OCI-M2 (cell line): ENCODE measurements around the gene CLCN6.

ENCODE experiments used
- DNase-seq: peaks from one replicate; lab custom pipeline; 2025; ENCODE audit not compliant: unreplicated experiment; lab: John Stamatoyannopoulos, UW

CLCN6 gene

DNA sequence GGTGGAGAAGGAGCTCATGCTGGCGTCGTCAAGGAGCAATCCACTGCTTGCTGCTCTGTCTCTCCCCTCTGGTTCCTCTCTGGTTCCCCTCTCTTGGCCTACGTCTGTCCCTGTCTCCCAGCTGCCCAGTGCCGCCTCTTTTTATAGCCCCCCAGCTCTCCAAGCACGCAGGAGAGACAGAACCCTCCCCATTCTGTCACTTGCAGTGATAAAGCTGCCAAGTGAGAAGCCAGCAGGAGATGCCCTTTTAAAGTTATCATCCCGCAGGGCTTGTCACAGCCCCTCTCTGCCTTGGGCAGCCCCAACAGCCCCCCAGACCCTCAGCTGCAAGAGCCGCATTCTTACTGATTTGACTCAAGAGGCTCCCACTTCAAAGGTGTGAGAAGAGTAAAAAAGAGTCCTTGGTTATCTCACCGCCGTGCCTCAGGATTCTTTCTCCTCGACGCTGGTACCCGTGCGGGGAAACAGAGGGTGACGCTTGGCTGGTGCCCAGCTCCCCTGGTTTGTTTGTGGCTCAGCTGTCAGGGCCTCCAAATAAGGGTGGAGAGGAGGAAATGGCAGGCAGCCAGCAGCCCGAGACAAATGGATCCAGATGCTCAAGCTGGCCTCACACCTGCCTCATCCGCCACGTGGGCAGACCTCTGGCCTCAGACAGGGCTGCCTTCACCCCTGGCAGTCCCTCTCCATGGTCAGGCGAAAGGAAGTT, 41.8 kb downstream of the CLCN6 start, which contains the start of gene NPPA:
Gene NPPA, minus strand, starts transcription at position 117 of the 706 bp plus-strand sequence. Its CDS starts 99 bp downstream, at position 18.
- DNase-seq: no peak

DNA sequence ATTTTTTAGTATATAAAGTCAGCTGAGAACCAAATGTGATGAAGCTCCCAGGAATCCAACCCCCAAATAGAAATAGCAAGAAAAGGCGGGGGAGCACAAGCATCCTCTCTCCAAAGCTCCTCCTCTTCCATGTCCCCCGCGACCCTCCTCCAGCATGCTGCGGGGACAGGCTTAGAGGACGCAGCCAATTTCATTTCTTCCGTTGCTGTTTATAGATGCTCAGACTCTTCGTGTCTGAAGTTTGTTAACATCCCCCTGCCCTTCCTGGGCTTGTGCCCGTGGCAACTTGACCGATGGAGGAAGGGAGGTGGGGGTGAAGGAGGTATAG, 42.3 kb downstream of the CLCN6 start:
- no peak for DNase-seq

DNA sequence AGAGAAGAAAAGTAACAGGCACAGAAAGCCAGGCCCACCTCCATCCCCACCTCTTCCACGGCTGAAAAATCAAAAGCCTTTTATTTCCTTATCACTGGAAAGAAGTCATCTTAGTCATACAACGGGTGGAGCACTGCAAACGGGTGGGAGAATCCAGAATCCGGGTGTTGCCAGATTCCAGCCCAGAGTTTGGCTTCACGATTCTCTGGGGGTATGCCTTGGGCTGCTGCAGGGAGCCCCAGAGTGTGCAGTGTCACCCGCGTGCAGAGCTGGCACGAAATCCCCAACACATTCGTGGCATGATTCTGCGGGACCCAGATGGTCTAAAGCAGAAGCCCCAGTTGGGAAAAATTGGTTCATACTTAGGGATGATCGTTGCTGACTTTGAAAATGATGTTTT, 44.2 kb downstream of the CLCN6 start:
- no peak for DNase-seq

DNA sequence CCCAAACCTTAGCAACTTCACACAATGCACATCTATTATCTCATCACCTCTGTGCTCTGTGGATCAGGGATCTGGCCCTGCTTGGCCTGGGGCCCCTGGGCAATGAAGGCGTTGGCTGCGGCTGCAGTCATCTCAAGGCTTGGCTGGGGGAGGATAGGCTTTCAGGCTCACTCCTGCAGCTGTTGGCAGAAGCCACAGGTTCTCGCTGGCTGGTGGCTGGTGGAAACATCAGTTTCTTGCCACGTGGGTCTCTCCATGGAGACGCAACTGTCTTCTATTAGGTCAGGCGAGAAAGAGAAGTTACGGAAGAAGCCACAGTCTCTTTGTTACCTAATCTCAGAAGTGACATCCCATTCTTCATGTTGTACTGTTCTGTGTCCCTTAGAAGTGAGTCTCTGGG, 45.2 kb downstream of the CLCN6 start:
- DNase-seq: no peak

DNA sequence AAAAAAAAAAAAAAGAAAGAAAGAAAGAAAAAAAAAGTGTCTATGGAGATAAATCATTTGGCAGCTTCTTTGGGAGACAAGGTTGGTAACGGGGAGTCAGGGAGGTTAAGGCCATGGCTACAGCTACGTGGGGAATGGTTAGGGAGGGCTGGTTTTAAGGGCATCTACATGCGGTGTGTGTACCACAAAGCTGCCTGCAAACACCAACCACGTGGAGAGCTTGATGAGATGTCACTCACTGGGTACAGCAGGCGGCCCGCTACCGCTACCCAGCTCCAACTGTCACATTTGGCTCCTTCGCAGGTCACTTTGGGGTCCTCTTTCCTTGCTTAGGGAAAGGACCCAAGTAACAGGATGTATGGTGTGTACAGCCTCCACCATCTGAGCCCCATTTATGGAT, 48.5 kb downstream of the CLCN6 start:
- no peak for DNase-seq

DNA sequence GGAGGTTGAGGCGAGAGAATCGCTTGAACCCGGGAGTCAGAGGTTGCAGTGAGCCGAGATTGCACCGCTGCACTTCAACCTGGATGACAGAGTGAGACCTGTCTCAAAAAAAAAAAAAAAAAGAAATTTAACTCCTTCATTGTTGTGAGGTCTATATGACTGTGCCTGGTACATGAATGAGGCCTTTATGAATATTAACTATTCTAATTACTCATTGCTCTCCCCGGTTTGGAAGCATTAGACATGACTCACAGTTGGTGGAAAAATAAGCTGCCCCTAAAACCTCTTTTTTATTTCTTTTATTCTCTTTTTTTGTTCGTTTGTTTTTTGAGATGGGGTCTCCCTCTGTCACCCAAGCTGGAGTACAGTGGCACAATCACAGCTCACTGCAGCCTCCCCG, 49.4 kb downstream of the CLCN6 start:
- DNase-seq: no peak

DNA sequence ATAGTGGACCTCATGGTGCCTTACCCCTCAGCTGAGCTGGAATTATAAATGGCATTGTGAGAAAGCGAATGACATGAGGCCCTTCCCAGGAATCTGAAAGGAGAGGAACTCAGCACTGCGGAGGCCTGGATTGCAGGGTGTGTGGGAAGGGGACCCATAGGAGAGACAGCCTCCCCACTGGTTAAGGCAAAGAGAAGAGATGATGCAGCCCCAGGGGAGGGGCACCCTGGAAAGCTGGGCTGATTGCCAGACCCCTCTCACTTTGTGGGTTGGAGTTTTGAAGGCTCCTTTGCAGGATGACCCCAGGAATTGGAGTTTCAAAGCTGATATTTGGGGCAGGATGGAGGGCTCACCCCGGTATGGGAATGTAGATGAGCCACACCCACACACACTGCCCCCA, 50.7 kb downstream of the CLCN6 start:
- DNase-seq: no peak

DNA sequence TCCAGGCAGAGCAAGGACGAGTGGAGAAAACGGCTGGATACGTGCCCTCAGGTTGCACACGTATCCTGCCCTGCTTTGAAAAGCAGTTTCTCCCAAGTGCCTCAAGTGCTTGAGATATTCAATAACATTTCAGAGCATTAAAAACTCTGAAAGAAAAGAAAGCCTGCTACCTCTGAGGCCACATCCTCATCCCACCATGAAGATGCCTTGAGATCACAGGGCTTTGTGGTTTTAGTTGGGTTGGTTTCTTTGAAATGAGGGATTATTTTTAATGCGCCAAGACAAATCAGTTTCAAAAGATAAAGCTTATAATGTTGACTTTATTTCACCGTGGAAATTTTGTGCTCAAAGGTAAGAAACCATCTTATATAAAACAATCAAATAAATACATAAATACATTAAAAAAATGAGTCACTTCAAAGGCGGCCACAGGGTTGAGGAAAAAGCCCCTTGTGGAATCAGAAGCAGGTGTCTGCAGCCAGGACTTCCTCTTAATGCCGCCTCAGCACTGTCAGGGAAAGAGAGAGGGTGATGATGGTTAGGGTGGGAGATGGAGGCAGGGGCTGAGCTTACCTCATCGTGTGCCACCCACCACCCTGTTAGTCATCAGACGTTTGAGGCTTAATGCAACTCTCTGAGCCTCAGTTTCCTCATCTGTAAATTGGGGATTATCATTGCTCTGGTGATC, 51.3 kb downstream of the CLCN6 start:
- DNase-seq: no peak

DNA sequence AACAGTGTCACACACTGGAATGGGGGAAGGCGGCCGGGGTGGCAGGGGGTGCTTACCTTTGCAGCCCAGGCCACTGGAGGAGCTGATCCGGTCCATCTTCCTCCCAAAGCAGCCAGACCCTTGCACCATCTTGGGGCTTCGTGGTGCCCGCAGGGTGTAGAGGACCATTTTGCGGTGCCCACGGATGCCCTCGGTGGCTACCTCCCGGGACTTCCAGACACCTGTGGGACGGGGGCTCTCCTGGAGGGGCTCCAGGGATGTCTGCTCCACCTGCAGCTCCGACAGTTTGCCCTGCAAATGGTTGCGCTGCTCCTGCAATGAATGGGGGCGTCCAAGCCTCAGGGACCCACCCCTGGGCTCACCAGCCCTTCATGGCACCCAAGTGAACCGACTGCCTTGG, 52.2 kb downstream of the CLCN6 start:
- no peak for DNase-seq

DNA sequence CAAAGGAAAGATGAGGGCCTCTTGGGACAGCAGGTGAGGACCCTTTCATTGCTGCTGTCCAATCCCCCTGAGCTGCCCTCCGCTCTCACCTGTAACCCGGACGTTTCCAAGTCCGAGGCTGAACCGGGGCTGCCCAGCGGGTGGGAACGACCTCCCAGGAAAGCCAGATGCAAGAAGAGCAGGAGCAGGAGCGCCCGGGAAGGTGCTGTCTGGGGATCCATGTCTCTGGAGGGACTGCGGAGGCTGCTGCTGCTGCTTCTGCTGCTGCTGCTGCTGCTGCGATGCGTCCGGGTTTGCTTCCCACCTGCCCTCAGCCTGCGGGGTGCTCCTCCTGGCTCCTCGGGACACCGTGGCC, 52.6 kb downstream of the CLCN6 start, which contains the start of gene NPPB:
Gene NPPB, minus strand, starts transcription at position 333 of the 355 bp plus-strand sequence. Its CDS starts 112 bp downstream, at position 221.
- no peak for DNase-seq

DNA sequence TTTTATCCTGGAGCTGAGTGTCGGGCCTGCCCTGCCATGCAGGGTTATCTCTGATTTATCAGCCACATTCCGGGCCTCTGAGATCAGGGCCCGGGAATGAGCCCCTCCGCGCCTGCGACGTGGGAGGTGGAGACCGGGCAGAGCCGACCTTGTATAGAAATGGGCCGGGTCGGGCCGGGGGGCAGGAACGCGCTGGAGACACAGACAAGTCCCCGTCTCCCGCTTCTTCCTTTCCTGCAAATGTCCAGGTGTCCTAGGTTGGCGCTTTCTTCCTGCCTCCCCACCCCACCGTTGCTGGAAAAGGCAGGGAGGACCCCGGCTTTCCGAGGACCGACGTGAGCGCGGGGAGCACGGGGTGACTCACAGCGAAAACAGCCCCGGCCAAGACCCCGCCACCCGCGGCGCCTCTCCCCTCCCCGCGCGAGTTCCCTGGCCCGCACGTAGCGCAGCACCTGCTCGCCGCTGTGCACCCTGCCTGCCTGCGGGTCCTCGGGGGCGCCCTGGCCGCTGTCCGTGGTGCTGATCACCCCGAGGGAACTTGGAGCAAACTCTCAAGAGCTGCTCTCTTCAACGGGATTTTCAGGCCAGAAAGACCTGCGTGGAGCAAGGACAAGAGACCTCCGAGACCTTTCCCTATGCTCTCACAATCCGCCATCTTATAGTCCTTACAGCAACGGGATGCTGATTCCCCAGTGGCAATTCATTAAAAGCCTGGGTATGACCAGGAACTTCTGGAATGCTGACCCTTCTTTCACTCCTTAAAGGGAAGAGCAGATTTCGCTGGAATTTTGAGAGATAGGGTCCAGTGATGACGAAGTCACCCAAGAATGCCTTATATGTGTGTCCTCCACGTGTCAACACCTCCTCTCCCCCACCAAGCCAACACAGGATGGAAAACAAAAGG, 53.2 kb downstream of the CLCN6 start:
- DNase-seq: no peak

DNA sequence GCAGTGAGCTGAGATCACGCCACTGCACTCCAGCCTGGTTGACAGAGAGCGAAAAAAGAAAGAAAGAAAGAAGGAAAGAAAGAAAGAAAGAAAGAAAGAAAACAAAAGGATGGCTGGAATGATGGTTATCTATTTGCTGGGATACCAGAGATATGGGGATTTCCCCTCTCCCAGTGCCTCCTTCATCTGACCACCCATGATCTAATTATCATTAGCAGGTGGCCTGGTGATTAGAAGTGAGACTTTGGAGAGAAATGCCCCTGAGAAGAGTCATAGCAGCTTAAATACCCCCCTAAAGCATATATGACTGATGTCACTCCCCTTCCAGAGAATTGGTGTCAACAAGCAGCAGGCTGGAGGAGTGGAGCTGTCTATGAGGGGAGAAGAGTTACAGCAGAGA, 54.1 kb downstream of the CLCN6 start:
- no peak for DNase-seq

DNA sequence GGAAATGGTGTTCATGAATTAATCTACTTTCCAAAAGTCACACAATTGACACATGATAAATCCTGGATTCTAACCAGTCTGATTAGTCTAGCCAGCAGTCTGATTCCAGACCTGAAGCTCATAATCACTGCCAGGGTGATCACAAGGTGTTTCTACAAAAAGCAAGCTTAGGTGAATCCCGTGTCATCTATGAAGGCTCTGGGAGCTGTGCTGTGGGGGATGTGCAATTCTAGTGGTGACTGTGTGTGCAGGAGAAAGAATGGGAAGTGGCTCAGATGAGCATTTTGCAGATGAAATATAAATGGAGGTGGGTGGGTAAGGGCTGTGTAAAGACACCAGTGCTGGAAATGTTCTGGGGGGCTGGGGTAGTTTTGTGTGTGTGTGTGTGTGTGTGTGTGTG, 54.6 kb downstream of the CLCN6 start:
- no peak for DNase-seq

DNA sequence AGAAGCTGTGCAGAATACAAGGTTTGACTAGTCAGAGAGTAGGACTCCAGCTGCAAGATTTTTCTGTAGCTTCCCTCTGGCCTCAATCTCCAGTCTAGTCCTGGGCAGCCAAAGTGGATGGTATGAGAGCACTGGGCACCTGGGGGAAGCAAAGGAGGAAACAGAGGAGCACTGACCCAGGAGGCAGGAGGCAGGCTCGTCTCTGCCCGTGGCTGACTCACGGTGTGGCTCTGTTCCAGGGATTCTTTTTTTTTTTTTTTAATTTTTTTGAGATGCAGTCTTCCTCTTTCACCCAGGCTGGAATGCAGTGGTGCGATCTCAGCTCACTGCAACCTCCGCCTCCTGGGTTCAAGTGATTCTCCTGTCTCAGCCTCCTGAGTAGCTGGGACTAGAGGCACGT, 56.9 kb downstream of the CLCN6 start:
- no peak for DNase-seq

DNA sequence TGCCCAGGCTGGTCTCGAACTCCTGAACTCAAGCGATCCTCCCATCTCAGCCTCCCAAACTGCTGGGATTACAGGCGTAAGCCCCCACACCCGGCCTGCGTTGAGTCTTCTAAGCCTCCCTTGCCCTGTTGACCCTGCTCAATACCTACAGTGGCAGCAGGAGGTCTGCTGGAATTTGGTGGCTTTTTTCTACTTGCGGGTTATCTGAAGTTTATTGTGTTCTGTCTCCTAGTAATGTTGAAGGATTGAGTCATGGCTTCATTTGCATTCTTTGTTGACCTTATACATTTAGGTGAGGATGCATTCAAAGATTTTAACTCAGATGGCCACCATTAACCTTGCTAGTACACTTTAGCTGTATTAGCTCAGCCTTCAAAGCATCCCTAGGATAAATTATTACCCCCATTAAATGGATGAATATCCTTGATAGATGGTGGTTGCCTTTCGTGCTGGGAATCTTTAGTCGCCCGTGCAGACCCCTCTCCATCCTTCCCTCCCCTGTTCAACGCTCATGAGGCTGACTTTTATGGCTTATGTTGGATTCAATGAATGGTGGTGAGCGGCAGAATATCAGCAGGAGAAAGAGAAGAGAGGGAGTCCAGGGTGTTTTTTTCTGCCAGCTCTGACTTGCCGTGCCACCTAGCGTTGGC, 62.5 kb downstream of the CLCN6 start:
- DNase-seq: no peak

DNA sequence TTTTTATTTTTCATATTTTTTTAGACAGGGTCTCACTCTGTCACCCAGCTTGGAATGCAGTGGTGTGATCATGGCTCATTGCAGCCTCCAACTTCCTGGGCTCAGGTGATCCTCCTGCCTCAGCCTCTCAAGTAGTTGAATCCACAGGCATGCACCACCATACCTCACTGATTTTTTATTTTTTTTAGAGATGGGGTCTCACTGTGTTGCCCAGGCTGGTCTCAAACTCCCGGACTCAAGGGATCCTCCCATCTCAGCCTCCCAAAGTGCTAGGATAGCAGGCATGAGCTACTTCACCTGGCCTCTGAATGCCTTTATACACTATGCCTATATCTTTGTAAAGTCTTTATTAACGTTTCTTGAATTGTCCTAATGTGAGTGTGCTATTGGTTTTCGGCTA, 63.1 kb downstream of the CLCN6 start:
- DNase-seq: no peak

DNA sequence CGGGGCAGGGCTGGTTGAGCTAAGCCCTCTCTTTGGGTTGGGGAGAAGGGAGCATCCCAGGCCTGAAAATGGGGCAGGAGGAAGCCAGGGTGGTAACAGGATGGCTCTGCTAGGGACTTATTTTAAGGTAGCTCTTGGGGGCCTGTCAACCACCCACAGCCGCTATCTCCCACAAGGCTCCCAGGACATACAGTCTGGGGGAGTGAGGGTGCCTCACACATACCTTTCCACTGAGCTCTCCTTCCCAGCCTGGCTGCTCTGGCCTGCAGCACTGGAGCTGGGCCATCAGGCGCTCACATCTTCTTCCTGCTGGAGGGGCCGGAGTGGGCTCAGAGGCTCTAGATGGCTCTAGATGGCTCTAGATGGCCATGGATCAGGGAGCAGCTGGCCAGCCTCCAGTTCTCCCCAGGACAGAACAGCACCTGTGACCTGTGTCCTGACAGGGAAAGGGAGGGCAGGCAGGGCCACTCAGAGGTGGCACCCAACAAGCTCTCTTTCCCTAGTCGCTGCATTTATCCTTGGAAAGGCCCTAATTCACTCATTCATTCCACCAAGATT, 63.7 kb downstream of the CLCN6 start:
- no peak for DNase-seq

DNA sequence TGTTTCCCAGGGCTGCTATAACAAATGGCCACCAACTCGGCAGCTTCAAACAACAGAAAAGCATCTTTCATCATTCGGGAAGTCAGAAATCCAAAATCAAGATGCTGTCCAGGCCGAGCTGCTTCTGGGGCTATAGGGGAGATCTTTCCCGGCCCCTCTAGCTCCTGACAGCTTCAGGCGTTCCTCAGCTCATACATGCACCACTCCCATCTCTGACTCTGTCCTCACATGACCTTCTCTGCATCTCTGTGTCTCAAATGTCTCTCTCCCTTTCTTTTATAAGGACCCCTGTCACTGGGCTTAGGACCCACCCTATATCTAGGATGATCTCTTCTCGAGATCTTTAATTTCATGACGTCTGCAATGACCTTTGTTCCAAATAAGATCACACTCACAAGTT, 66.6 kb downstream of the CLCN6 start:
- DNase-seq: no peak

DNA sequence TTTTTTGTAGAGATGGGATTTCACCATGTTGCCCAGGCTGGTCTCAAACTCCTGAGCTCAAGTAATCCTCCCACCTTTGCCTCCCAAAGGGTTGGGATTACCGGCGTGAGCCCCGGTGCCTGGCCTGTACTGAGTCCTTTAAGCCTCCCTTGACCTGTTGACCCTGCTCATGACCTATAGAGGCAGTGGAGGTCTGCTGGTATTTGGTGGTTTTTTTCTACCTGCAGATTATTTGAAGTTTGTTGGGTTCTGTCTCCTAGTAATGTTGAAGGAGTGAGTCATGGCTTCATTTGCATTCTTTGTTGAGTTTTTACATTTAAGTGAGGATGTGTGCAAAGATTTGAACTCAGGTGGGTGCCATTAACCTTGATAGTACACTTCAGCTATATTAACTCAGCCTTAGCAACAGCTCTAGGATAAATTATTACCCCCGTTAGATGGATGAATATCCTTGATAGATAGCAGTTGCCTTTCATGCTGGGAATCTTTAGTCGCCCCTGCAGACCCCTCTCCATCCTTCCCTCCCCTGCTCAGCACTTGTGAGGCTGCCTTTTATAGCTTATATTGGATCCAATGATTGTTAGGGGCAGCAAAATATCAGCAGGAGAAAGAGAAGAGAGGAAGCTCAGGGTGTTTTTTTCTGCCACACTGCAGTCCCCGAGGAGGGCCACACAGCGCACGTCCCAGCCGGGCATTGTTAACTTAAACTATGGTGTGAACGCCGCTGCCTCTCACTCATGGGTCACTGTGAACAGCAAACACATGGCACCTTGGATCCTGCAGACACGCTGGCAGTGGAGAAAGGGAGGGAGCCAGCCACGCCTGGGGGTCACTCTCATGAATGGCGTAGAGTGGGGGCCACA, 67.6 kb downstream of the CLCN6 start:
- no peak for DNase-seq

DNA sequence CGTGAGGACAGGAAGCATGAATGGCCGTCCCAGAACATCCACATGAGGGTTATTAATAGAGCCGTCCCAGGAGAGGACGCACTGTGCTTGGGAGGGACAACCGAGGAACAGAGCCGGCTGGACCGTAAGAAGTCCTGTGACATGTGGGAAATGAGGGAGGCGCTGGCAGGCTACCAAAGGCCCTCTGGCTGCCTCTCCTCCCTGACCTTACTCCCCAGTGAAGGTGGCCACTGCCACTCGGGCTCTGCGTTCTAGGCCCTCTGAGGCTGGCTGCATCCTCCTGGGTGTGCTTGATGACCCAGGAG, 68.2 kb downstream of the CLCN6 start:
- DNase-seq: no peak
